GM23248 (cell line): ENCODE data around the gene CEMIP. TPM values are rescaled to one million over a fixed set of nuclear protein-coding genes. Genes with fewer than 3 reads are reported as not detected.

Experiments
- DNase-seq: peaks from one replicate; pipeline ENCODE4 v3.0.0-alpha.2; 2015
- H2AFZ ChIP-seq: fragments of 200-600 bp; sonication (generic); 2 replicates; pipeline ENCODE4 v1.6.1; 2016; ENCODE audit warnings: antibody characterized with exemption
- H3F3A ChIP-seq: fragments of 200-600 bp; sonication (generic); 2 replicates; pipeline ENCODE4 v1.6.1; 2016; ENCODE audit warnings: mild to moderate bottlenecking, antibody characterized with exemption, mixed run types; ENCODE audit not compliant: insufficient read depth
- H3K27ac ChIP-seq: fragments of 200-600 bp; sonication (generic); 2 replicates; pipeline ENCODE4 v1.5.1; 2016; ENCODE audit warnings: mild to moderate bottlenecking
- H3K27me3 ChIP-seq: fragments of 200-600 bp; sonication (generic); replicated peaks from 2 replicates; pipeline ENCODE4 v1.6.1; 2016; ENCODE audit warnings: mild to moderate bottlenecking; ENCODE audit not compliant: insufficient read depth
- H3K36me3 ChIP-seq: fragments of 200-600 bp; sonication (generic); 2 replicates; pipeline ENCODE4 v1.6.1; 2016; ENCODE audit warnings: low read depth, mild to moderate bottlenecking
- H3K4me1 ChIP-seq: fragments of 200-600 bp; sonication (generic); 2 replicates; pipeline ENCODE4 v1.6.1; 2016; ENCODE audit warnings: mild to moderate bottlenecking; ENCODE audit not compliant: insufficient read depth
- H3K4me2 ChIP-seq: fragments of 200-600 bp; sonication (generic); one replicate; pipeline ENCODE4 v1.6.1; 2016; ENCODE audit warnings: mild to moderate bottlenecking; ENCODE audit not compliant: unreplicated experiment
- H3K4me3 ChIP-seq: fragments of 200-600 bp; sonication (generic); 2 replicates; pipeline ENCODE4 v1.5.1; 2016; ENCODE audit warnings: mild to moderate bottlenecking
- H3K79me2 ChIP-seq: fragments of 200-600 bp; sonication (generic); 2 replicates; pipeline ENCODE4 v1.6.1; 2016; ENCODE audit warnings: mild to moderate bottlenecking; ENCODE audit not compliant: insufficient read depth
- H3K9ac ChIP-seq: fragments of 200-600 bp; sonication (generic); 2 replicates; pipeline ENCODE4 v1.6.1; 2016; ENCODE audit warnings: mild to moderate bottlenecking
- H3K9me2 ChIP-seq: fragments of 200-600 bp; sonication (generic); 2 replicates; pipeline ENCODE4 v1.6.1; 2016; ENCODE audit warnings: mixed run types, mild to moderate bottlenecking, moderate library complexity; ENCODE audit not compliant: insufficient read depth
- H3K9me3 ChIP-seq: fragments of 200-600 bp; sonication (generic); one replicate; pipeline ENCODE4 v1.6.1; 2017; ENCODE audit warnings: low read depth
- H4K20me1 ChIP-seq: fragments of 200-600 bp; sonication (generic); 2 replicates; pipeline ENCODE4 v1.6.0; 2016; ENCODE audit not compliant: insufficient read depth
- EZH2 ChIP-seq: fragments of 200-600 bp; sonication (generic); IDR thresholded peaks from 2 replicates; pipeline ENCODE4 v1.6.1; 2018; ENCODE audit warnings: antibody characterized with exemption, mild to moderate bottlenecking; ENCODE audit not compliant: insufficient read depth, poor library complexity, severe bottlenecking
- EZH2phosphoT487 ChIP-seq: fragments of 200-600 bp; sonication (generic); IDR thresholded peaks from 2 replicates; pipeline ENCODE4 v1.6.1; 2018; ENCODE audit warnings: antibody characterized with exemption, moderate library complexity, mild to moderate bottlenecking, low read depth; ENCODE audit not compliant: insufficient read depth
- WGBS, 2 experiments: methylation state at CpG; one replicate each; pipeline ENCODE4 v1.1.6; 2015 to 2017; ENCODE audit warnings: low lambda C conversion rate in 2 of 2, low coverage in 1 of 2; ENCODE audit errors: missing lambda C conversion rate in 2 of 2; 5-methylcytosine and 5-hydroxymethylcytosine counted together
- in situ Hi-C: fragments of 300-500 bp; cut with MboI; formaldehyde crosslinking; loops from 2 replicates; pipeline ENCODE4 v1.15.0; 2020
- polyA plus RNA-seq: library from polyadenylated mRNA; unstranded; fragments of >200 nt; fragmentation: Nextera tagmentation; extraction: Ambion mirVana; gene quantifications from 2 replicates; pipeline ENCODE4 v1.2.1, GENCODE V29; 2016
- total RNA-seq: library from RNA; depleted of rRNA; stranded (reverse); fragments of >200 nt; shearing (Covaris generic); gene quantifications from 2 replicates; pipeline ENCODE4 v1.2.3, GENCODE V29; 2014

Gene CEMIP
- total and polyA plus RNA-seq, 2 experiments from 2014 or later, result 134 to 213 TPM

GRCh38 chr15:80856809-80857377 lies 77.7 kb downstream of the CEMIP start:
- Histone ChIP-seq H3K9ac (no peak overlapping the region), H2AFZ (no peak overlapping the region), H3K9me3 (no peaks in the 10 kb centered on the region), H4K20me1 (no peaks in the 10 kb centered on the region), H3K27ac (no peak overlapping the region), H3F3A (peaks cover 87% of the 10 kb centered on the region), H3K4me3 (no peak overlapping the region), H3K36me3 (peaks cover 16% of the 10 kb centered on the region), H3K27me3 (no peaks in the 10 kb centered on the region), H3K9me2 (no peaks in the 10 kb centered on the region), H3K4me1 (0 out of 2 replicates have a peak, but pooled peaks cover 7% of the 10 kb centered on the region), H3K79me2 (no peaks in the 10 kb centered on the region), H3K4me2 (no peak overlapping the region)
- DNase-seq, result peak; percentile 48
- 62 to 65% methylated on average over 8 of the region's 8 CpGs for WGBS, 2 experiments
- no peak for TF ChIP-seq EZH2phosphoT487
- no peak for TF ChIP-seq EZH2
- in situ Hi-C loops, result no loop called here

GRCh38 chr15:80861731-80862170 lies 82.6 kb downstream of the CEMIP start:
- DNase-seq, result peak; percentile 40
- peaks cover 5% of the 10 kb centered on the region; the same call in 1 of the 2 replicates for H3K36me3 ChIP-seq
- 80 to 81% methylated on average over 5 of the region's 5 CpGs for WGBS, 2 experiments
- no peak overlapping the region for H3K27ac ChIP-seq
- H3K4me3 ChIP-seq, result no peak overlapping the region
- no peaks in the 10 kb centered on the region for H3K79me2 ChIP-seq
- H3K9ac ChIP-seq, result no peak overlapping the region
- in situ Hi-C loops, result no loop called here
- peaks cover 79% of the 10 kb centered on the region for H3F3A ChIP-seq
- no peak overlapping the region for H3K4me2 ChIP-seq
- no peaks in the 10 kb centered on the region for H3K27me3 ChIP-seq
- no peaks in the 10 kb centered on the region for H4K20me1 ChIP-seq
- no peaks in the 10 kb centered on the region for H3K4me1 ChIP-seq
- TF ChIP-seq EZH2phosphoT487 (no peak), EZH2 (no peak)
- no peaks in the 10 kb centered on the region for H3K9me2 ChIP-seq
- no peak overlapping the region for H2AFZ ChIP-seq
- no peaks in the 10 kb centered on the region for H3K9me3 ChIP-seq

GRCh38 chr15:80864666-80865065 lies 85.5 kb downstream of the CEMIP start:
- Histone ChIP-seq H3K27ac (no peak overlapping the region), H3K4me2 (no peak overlapping the region), H3K36me3 (peaks cover 20% of the 10 kb centered on the region), H3K4me1 (no peaks in the 10 kb centered on the region), H3K4me3 (no peak overlapping the region), H2AFZ (no peak overlapping the region), H3K9ac (no peak overlapping the region), H3K9me3 (no peaks in the 10 kb centered on the region), H3K9me2 (no peaks in the 10 kb centered on the region), H4K20me1 (no peaks in the 10 kb centered on the region), H3K27me3 (no peaks in the 10 kb centered on the region), H3K79me2 (no peaks in the 10 kb centered on the region), H3F3A (peaks cover 88% of the 10 kb centered on the region)
- TF ChIP-seq EZH2 (no peak), EZH2phosphoT487 (no peak)
- DNase-seq, result no peak
- in situ Hi-C loops, result no loop called here
- 90 to 98% methylated on average over 4 of the region's 4 CpGs for WGBS, 2 experiments

- no peak overlapping the region for H3K27ac ChIP-seq
- TF ChIP-seq EZH2phosphoT487 (no peak), EZH2 (no peak)
- H3K79me2 ChIP-seq, result no peaks in the 10 kb centered on the region
- H3K36me3 ChIP-seq, result peaks cover 31% of the 10 kb centered on the region
- no peak overlapping the region for H3K4me2 ChIP-seq
- no peak overlapping the region for H2AFZ ChIP-seq
- H3F3A ChIP-seq, result peaks cover 89% of the 10 kb centered on the region
- no peaks in the 10 kb centered on the region for H3K9me2 ChIP-seq
- no peak overlapping the region for H3K9ac ChIP-seq
- H3K4me1 ChIP-seq, result no peaks in the 10 kb centered on the region
- DNase-seq, result no peak
- no peaks in the 10 kb centered on the region for H3K9me3 ChIP-seq
- WGBS, 2 experiments, result 85 to 88% methylated on average over 2 of the region's 2 CpGs
- no peak overlapping the region for H3K4me3 ChIP-seq
- in situ Hi-C loops, result no loop called here
- H4K20me1 ChIP-seq, result no peaks in the 10 kb centered on the region
- no peaks in the 10 kb centered on the region for H3K27me3 ChIP-seq
Measured at GRCh38 chr15:80866936-80867335, 87.8 kb downstream of the CEMIP start.
